HUES64 (cell line): ENCODE data around the gene DPP10.

ENCODE experiments used
- H3K27ac ChIP-seq: 2 replicates; pipeline ENCODE4 v1.7.0; 2013; ENCODE audit warnings: low read depth, low read length, inconsistent platforms
- H3K27me3 ChIP-seq: 2 replicates; pipeline ENCODE4 v1.6.1; 2013; ENCODE audit warnings: mild to moderate bottlenecking, low read length; ENCODE audit not compliant: insufficient read depth
- H3K36me3 ChIP-seq: 2 replicates; pipeline ENCODE4 v1.6.1; 2013; ENCODE audit warnings: mild to moderate bottlenecking, low read length; ENCODE audit not compliant: insufficient read depth
- H3K4me1 ChIP-seq: 2 replicates; pipeline ENCODE4 v1.6.1; 2013; ENCODE audit warnings: mild to moderate bottlenecking, low read length, moderate library complexity; ENCODE audit not compliant: insufficient read depth
- H3K4me3 ChIP-seq: 2 replicates; pipeline ENCODE4 v1.5.1; 2013; ENCODE audit warnings: mild to moderate bottlenecking, low read length, moderate library complexity
- H3K9ac ChIP-seq: 2 replicates; pipeline ENCODE4 v1.6.1; 2013; ENCODE audit warnings: mild to moderate bottlenecking, low read depth, low read length
- H3K9me3 ChIP-seq: 2 replicates; pipeline ENCODE4 v1.6.1; 2013; ENCODE audit warnings: low read depth, low read length; ENCODE audit not compliant: insufficient read depth
- WGBS: fragments of 150-250, 120-280 bp; methylation state at CpG from one replicate; pipeline ENCODE4 v1.1.7; 2013; ENCODE audit warnings: missing lambda C conversion rate; 5-methylcytosine and 5-hydroxymethylcytosine counted together

DPP10 gene

DNA sequence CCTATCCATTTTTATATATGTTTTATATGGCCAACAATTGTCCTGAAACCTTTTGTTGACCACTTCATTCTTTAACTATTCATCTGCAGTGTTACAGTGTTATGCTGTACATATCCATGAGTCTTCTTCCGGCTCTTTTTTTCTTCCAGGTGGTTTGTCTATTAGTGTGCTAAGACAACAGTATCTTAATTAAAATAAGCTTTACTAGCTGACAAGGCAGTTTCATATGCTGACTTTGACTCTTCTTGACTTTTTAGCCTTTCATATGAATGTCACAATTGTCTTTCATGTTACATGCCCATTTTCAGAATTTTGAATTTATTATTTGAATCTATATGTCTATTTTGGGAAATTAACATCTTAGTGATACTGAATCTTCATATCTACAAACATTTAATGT lies 1249.0 kb downstream of the DPP10 start:
- no peaks in the 10 kb centered on the region for H3K27me3 ChIP-seq
- no peak overlapping the region for H3K9ac ChIP-seq
- no peaks in the 10 kb centered on the region; the same call in 1 of the 2 replicates for H3K4me1 ChIP-seq
- H3K9me3 ChIP-seq, result no peaks in the 10 kb centered on the region
- no peaks in the 10 kb centered on the region for H3K36me3 ChIP-seq
- WGBS, result no CpG with 5 or more reads among the region's 1 CpG
- H3K27ac ChIP-seq, result no peak overlapping the region
- no peak overlapping the region for H3K4me3 ChIP-seq

- Histone ChIP-seq H3K9me3 (peaks cover 3% of the 10 kb centered on the region; the same call in 1 of the 2 replicates), H3K27ac (no peak overlapping the region), H3K27me3 (no peaks in the 10 kb centered on the region), H3K4me3 (no peak overlapping the region), H3K36me3 (no peaks in the 10 kb centered on the region), H3K4me1 (no peaks in the 10 kb centered on the region; the same call in 1 of the 2 replicates), H3K9ac (no peak overlapping the region)
- 89% methylated on average over 1 of the region's 1 CpG for WGBS
These were observed 1252.2 kb downstream of the DPP10 start for GRCh38 chr2:115694651-115695050.

- Histone ChIP-seq H3K9ac (no peak overlapping the region), H3K4me1 (no peaks in the 10 kb centered on the region), H3K27ac (no peak overlapping the region), H3K4me3 (no peak overlapping the region), H3K36me3 (no peaks in the 10 kb centered on the region), H3K9me3 (no peaks in the 10 kb centered on the region), H3K27me3 (no peaks in the 10 kb centered on the region)
- 94% methylated on average over 3 of the region's 3 CpGs for WGBS
These were observed 1290.8 kb downstream of the DPP10 start for GRCh38 chr2:115733190-115733775.

DNA sequence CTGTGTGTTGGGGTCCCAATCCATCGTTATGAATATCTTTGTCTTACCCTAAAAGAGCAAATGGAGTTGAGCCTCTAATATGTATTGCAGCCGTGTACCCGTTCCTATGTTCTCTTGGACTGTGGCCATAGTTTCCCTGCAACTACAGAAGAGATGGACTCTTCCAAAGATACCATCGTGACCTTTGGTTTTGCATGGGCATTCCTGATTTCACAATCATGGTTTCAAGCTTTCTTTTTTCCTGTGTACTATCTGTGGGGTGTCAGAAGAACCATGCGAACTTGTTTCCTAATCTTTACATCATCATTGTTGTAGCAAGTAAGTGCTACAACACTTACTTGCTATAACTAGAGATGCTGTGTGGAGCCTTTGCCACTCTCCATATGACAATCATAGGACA lies 1295.7 kb downstream of the DPP10 start:
- Histone ChIP-seq H3K9me3 (no peaks in the 10 kb centered on the region), H3K36me3 (no peaks in the 10 kb centered on the region), H3K27me3 (no peaks in the 10 kb centered on the region), H3K4me3 (no peak overlapping the region), H3K27ac (no peak overlapping the region), H3K9ac (no peak overlapping the region), H3K4me1 (no peaks in the 10 kb centered on the region)
- 92% methylated on average over 5 of the region's 5 CpGs for WGBS

DNA sequence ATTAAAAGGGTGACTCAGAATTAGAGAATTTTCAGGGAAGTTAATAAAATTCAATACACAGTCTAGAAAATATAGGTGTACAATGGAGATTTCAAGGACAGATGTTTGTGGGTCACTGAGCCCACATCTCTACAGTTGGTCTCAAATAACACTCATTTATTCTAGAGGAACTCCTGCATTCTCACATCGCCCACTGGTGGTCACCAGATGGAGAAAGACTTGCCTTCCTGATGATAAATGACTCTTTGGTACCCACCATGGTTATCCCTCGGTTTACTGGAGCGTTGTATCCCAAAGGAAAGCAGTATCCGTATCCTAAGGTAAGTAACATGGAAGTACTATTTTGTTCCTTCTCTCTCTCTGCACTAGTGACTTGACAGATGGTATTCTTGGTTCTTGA lies 1297.1 kb downstream of the DPP10 start:
- Histone ChIP-seq H3K36me3 (no peaks in the 10 kb centered on the region), H3K9me3 (no peaks in the 10 kb centered on the region), H3K27me3 (no peaks in the 10 kb centered on the region), H3K9ac (no peak overlapping the region), H3K4me3 (no peak overlapping the region), H3K4me1 (no peaks in the 10 kb centered on the region), H3K27ac (no peak overlapping the region)
- 85% methylated on average over 4 of the region's 4 CpGs for WGBS

DNA sequence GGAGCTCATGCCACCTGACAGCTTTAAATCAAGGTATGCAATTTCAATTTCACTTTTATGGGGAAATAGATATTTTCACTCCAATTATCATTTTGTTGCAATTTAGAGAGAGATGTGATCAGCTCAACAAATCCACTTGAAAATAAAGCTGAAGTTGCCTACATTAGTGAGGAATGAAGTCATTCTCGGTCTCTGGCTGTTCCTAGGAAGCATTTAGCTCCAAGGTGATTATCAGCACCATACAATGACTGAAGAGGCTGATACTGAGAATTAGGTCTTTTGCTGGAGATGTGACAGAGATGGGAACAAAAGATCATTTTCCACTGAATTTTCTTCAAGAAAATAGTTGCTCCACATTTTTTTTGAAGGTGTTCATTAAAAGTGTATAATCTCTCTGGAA lies 1303.7 kb downstream of the DPP10 start:
- no peak overlapping the region for H3K9ac ChIP-seq
- no peak overlapping the region for H3K27ac ChIP-seq
- H3K27me3 ChIP-seq, result no peaks in the 10 kb centered on the region
- H3K4me1 ChIP-seq, result no peaks in the 10 kb centered on the region
- no peaks in the 10 kb centered on the region for H3K36me3 ChIP-seq
- H3K4me3 ChIP-seq, result no peak overlapping the region
- H3K9me3 ChIP-seq, result no peaks in the 10 kb centered on the region
- 82% methylated on average over 1 of the region's 1 CpG for WGBS

- H3K27me3 ChIP-seq, result no peaks in the 10 kb centered on the region
- WGBS, result 90% methylated on average over 3 of the region's 4 CpGs
- H3K4me1 ChIP-seq, result no peaks in the 10 kb centered on the region; the same call in 1 of the 2 replicates
- no peak overlapping the region for H3K4me3 ChIP-seq
- no peaks in the 10 kb centered on the region for H3K36me3 ChIP-seq
- H3K27ac ChIP-seq, result no peak overlapping the region
- no peaks in the 10 kb centered on the region for H3K9me3 ChIP-seq
- H3K9ac ChIP-seq, result no peak overlapping the region
These were observed 1314.8 kb downstream of the DPP10 start for GRCh38 chr2:115757286-115757685.

GRCh38 chr2:115763601-115764000 lies 1321.2 kb downstream of the DPP10 start:
- no peak overlapping the region for H3K9ac ChIP-seq
- H3K27ac ChIP-seq, result no peak overlapping the region
- no peak overlapping the region for H3K4me3 ChIP-seq
- H3K4me1 ChIP-seq, result peaks cover 8% of the 10 kb centered on the region; the same call in 1 of the 2 replicates
- H3K27me3 ChIP-seq, result no peaks in the 10 kb centered on the region
- H3K36me3 ChIP-seq, result no peaks in the 10 kb centered on the region
- H3K9me3 ChIP-seq, result no peaks in the 10 kb centered on the region
- 90% methylated on average over 1 of the region's 1 CpG for WGBS

DNA sequence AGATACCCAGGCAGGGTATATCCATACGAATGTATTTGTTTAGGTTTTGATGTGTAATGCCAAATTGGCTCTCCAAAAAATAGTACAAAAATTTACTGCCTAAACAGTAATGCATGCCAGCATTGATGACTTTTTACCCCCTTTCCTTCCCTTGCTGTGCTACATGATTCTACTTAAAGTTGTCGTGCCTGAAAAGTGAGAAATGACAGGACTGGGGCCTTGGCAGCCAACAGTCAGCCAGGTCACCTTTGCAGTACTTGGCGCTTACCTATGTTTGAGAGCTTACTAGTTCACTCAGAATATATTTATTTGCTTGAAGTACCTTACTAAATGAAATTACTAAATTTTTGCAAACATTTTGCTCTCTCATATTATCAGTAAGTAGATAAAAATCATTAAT lies 1329.1 kb downstream of the DPP10 start:
- Histone ChIP-seq H3K4me1 (no peaks in the 10 kb centered on the region), H3K4me3 (no peak overlapping the region), H3K36me3 (no peaks in the 10 kb centered on the region), H3K9me3 (no peaks in the 10 kb centered on the region), H3K9ac (no peak overlapping the region), H3K27me3 (no peaks in the 10 kb centered on the region), H3K27ac (no peak overlapping the region)
- 78% methylated on average over 2 of the region's 3 CpGs for WGBS

- H3K9ac ChIP-seq, result no peak overlapping the region
- WGBS, result no CpG with 5 or more reads among the region's 2 CpGs
These were observed 1331.9 kb downstream of the DPP10 start for GRCh38 chr2:115774361-115774760.

GRCh38 chr2:115779085-115779632 lies 1336.7 kb downstream of the DPP10 start:
- Histone ChIP-seq H3K4me3 (no peak overlapping the region), H3K9ac (no peak overlapping the region), H3K27ac (no peak overlapping the region), H3K9me3 (no peaks in the 10 kb centered on the region), H3K27me3 (no peaks in the 10 kb centered on the region), H3K4me1 (no peaks in the 10 kb centered on the region), H3K36me3 (no peaks in the 10 kb centered on the region)
- WGBS, result 100% methylated on average over 2 of the region's 2 CpGs

More at GRCh38 chr2:115774361-115774760, 1331.9 kb downstream of the DPP10 start:
- Histone ChIP-seq H3K4me3 (no peak overlapping the region), H3K4me1 (no peaks in the 10 kb centered on the region), H3K9me3 (no peaks in the 10 kb centered on the region), H3K36me3 (no peaks in the 10 kb centered on the region), H3K27me3 (no peaks in the 10 kb centered on the region), H3K27ac (no peak overlapping the region)

- Histone ChIP-seq H3K9me3 (no peaks in the 10 kb centered on the region), H3K4me1 (no peaks in the 10 kb centered on the region), H3K36me3 (no peaks in the 10 kb centered on the region), H3K4me3 (no peak overlapping the region), H3K27ac (no peak overlapping the region), H3K27me3 (no peaks in the 10 kb centered on the region), H3K9ac (no peak overlapping the region)
- 100% methylated on average over 1 of the region's 4 CpGs for WGBS
These were observed 1339.8 kb downstream of the DPP10 start for GRCh38 chr2:115782286-115782685.
